ENCODE results near the gene OR1L1. TPM values are rescaled to one million over a fixed set of nuclear protein-coding genes. Genes with fewer than 3 reads are reported as not detected.

OR1L1 gene, protein sequence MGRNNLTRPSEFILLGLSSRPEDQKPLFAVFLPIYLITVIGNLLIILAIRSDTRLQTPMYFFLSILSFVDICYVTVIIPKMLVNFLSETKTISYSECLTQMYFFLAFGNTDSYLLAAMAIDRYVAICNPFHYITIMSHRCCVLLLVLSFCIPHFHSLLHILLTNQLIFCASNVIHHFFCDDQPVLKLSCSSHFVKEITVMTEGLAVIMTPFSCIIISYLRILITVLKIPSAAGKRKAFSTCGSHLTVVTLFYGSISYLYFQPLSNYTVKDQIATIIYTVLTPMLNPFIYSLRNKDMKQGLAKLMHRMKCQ
- total RNA-seq (2021; fragmentation: NEBNext Ultra II Directional; extraction: Animal tissue kit (Norgen Biotek cat#: 25700)) = not detected
- long read RNA-seq = 0 reads

DNA sequence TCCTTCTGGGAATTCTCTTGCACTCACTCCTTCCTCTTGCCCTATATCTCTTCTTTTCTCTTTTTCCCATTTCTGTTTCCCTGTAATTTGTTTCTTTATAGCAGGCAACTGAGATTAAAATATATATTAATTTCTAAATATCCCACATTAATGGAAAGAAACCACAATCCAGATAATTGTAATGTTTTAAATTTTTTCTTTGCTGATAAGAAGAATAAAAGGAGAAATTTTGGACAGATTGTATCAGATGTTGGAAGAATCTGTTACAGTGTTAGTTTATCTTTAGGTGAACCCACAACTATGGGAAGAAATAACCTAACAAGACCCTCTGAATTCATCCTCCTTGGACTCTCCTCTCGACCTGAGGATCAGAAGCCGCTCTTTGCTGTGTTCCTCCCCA, at the start of gene OR1L1:
OR1L1 (plus strand) TSS at position 301 of the 400 bp plus-strand sequence; CDS start at position 301, 0 bp downstream.
- no peaks in the 10 kb centered on the region for H3K4me1 Mint-ChIP-seq (ENCODE audit: low read depth)
- H3K4me3 Mint-ChIP-seq = no peak within 1 kb of the TSS
- H3K27ac Mint-ChIP-seq = no peak within 1 kb of the TSS
- peaks cover 3% of the 10 kb centered on the region; the same call in 1 of the 2 replicates for H3K9me3 Mint-ChIP-seq
- H3K27me3 Mint-ChIP-seq (ENCODE audit: insufficient read depth) = no peaks in the 10 kb centered on the region; the same call in 1 of the 2 replicates
- DNase-seq = no peak
- TF ChIP-seq, protein P1, sequence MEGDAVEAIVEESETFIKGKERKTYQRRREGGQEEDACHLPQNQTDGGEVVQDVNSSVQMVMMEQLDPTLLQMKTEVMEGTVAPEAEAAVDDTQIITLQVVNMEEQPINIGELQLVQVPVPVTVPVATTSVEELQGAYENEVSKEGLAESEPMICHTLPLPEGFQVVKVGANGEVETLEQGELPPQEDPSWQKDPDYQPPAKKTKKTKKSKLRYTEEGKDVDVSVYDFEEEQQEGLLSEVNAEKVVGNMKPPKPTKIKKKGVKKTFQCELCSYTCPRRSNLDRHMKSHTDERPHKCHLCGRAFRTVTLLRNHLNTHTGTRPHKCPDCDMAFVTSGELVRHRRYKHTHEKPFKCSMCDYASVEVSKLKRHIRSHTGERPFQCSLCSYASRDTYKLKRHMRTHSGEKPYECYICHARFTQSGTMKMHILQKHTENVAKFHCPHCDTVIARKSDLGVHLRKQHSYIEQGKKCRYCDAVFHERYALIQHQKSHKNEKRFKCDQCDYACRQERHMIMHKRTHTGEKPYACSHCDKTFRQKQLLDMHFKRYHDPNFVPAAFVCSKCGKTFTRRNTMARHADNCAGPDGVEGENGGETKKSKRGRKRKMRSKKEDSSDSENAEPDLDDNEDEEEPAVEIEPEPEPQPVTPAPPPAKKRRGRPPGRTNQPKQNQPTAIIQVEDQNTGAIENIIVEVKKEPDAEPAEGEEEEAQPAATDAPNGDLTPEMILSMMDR (IDR thresholded peaks at IDR 0.05) = no peak
- no peaks in the 10 kb centered on the region for H3K36me3 Mint-ChIP-seq (ENCODE audit: low read depth)

DNA sequence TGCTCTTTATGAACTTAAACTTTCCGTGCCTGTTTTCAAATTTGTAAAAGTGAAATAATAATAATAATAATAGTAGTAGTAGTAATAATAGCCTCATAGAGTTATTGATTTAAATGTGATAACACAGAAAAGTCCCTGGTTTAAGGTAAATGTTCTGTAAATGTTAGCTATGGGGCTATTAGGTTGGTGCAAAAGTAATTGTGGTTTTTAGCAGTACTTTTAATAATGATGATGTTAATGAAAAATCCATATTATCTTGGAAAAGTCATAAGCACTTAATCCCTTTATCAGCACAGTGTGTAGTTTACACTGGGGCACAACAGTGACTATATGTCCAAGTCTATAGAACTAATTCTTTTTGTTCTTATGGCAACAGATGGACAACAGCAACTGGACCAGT, 47.2 kb upstream of the OR1L1 start, which contains the start of gene OR1Q1:
OR1Q1 (plus strand) TSS at position 377 of the 400 bp plus-strand sequence; CDS start at position 377, 0 bp downstream.
- Mint-ChIP-seq H3K4me1 (ENCODE audit: low read depth) (no peaks in the 10 kb centered on the region), H3K36me3 (ENCODE audit: low read depth) (no peaks in the 10 kb centered on the region), H3K9me3 (peaks cover 3% of the 10 kb centered on the region; the same call in 1 of the 2 replicates), H3K27me3 (ENCODE audit: insufficient read depth) (no peaks in the 10 kb centered on the region), H3K4me3 (no peak within 1 kb of the TSS), H3K27ac (no peak within 1 kb of the TSS)
- DNase-seq = no peak
- TF ChIP-seq, protein P1 (IDR thresholded peaks at IDR 0.05) = no peak

DNA sequence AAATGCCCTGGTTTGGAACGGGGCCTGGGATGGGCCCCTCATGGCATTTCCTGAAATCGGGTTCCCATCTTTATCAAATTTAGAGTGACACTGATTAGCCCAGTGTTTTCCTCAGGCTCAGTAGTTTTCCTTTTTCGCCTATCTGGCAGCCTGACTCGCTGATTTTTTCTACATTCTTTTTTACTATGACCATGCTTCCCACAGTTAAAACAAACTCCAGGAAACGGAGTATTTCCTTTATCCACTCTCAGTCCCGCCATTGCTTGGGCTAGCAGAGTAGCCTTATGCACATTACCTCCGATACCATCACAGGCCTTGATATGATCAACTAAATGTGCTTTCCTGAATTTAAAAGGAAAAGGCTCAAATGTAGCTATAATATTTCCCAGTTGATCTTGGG, 41.5 kb upstream of the OR1L1 start:
- H3K27me3 Mint-ChIP-seq (ENCODE audit: insufficient read depth) = peaks cover 4% of the 10 kb centered on the region
- no peak for DNase-seq
- no peak overlapping the region for H3K27ac Mint-ChIP-seq
- H3K4me1 Mint-ChIP-seq (ENCODE audit: low read depth) = no peaks in the 10 kb centered on the region
- peaks cover 3% of the 10 kb centered on the region; the same call in 1 of the 2 replicates for H3K9me3 Mint-ChIP-seq
- no peaks in the 10 kb centered on the region for H3K36me3 Mint-ChIP-seq (ENCODE audit: low read depth)
- TF ChIP-seq, protein P1 (IDR thresholded peaks at IDR 0.05) = no peak
- H3K4me3 Mint-ChIP-seq = no peak overlapping the region

DNA sequence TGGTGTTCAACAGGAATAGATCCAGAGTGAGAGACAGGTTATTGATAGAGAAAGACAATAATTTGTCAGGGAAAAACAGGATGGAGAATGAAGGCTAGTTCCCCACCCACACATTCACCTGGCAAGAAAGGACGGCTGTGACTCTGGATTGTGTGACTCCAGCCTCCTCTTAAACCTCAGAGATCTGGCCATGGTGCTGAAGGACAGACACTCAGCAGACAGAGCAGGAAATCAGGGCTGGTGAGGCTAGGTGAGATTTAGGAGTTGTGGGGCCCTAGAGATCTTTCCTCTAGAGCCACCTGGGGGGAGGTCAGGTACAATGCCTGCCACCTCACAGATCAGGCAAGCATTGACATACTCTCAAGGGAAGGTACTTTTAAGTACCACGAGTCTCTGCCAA, 19.3 kb upstream of the OR1L1 start:
- H3K4me3 Mint-ChIP-seq = no peak overlapping the region
- no peak for DNase-seq
- no peaks in the 10 kb centered on the region for H3K36me3 Mint-ChIP-seq (ENCODE audit: low read depth)
- H3K4me1 Mint-ChIP-seq (ENCODE audit: low read depth) = no peaks in the 10 kb centered on the region
- TF ChIP-seq, protein P1 (IDR thresholded peaks at IDR 0.05) = no peak
- no peak overlapping the region for H3K27ac Mint-ChIP-seq
- no peaks in the 10 kb centered on the region; the same call in 1 of the 2 replicates for H3K27me3 Mint-ChIP-seq (ENCODE audit: insufficient read depth)
- H3K9me3 Mint-ChIP-seq = peaks cover 9% of the 10 kb centered on the region; the same call in 1 of the 2 replicates

DNA sequence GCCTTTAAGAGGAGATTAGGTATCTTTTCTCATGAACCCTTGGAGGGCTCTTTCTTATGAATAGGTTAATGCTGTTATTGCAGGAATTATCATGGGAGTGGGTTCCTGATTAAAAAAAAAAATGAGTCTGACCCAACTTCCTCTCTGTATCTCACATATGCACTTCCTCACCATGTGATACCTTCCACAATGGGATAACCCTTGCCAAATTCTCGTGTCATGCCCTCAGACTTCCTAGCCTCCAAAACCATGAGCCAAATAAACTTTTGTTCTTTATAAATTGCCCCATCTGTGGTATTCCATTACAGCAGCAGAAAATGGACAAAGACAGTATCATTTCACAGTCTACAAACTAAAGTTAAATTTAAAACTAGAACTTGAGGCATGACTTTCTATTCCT, 5.1 kb upstream of the OR1L1 start:
- Mint-ChIP-seq H3K4me3 (no peak overlapping the region), H3K9me3 (peaks cover 4% of the 10 kb centered on the region), H3K36me3 (ENCODE audit: low read depth) (no peaks in the 10 kb centered on the region), H3K4me1 (ENCODE audit: low read depth) (no peaks in the 10 kb centered on the region), H3K27me3 (ENCODE audit: insufficient read depth) (peaks cover 2% of the 10 kb centered on the region; the same call in 1 of the 2 replicates), H3K27ac (no peak overlapping the region)
- DNase-seq = no peak
- TF ChIP-seq, protein P1 (IDR thresholded peaks at IDR 0.05) = no peak

Measured in HFFc6 (cell line).